GM18499 (cell line): ENCODE results near the gene C17orf100.
"Not testable (repeated sequence)": the region's sequence is repeated elsewhere in the genome, so short reads cannot be mapped to it uniquely, and the experiment has no call there.

Experiments
- ATAC-seq: cut with Tn5 transposase; IDR thresholded peaks from one replicate; pipeline ENCODE4 v1.9.1; 2021; ENCODE audit warnings: moderate number of reproducible peaks; ENCODE audit not compliant: insufficient read depth, unreplicated experiment

Gene C17orf100

GRCh38 chr17:6686026-6686425 lies 34.5 kb downstream of the C17orf100 start:
- ATAC-seq, result no peak

DNA sequence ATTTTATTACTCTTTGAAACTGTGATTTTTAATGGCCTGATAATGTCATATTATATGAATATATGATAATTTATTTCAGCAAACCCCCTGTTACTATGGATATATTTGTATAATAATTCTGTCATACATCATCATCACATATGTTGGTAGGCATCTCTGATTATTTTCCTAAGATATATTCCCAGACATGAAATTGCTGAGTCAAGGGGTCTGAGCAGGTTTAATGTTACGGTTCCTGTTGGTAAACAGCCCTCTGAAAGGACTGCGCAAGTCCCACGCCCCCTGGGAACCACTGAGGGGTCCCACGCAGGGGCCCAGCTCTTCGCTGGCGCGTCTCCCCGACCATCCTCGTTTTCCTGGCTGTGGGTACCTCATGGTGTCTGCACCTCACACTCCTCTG lies 37.4 kb downstream of the C17orf100 start:
- no peak for ATAC-seq

DNA sequence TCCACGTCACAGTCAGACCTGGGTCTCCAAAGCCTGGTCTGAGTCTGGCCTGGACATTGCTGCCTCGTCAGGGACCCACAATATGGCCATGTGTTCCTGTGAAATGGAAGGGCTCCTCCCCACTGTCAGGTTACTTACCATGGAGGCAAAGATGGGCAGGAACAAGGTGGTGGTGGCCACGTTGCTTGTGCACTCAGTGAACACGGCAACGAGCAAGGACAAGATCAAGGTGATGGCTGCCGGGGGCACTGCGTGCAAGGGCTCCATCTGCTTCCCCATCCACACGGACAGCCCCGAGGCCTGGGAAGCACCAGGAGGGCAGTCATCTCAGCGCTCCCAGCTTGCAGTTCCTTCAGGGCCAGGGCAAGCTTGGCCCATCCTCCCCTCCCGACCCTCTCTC lies 39.1 kb downstream of the C17orf100 start:
- ATAC-seq, result no peak

GRCh38 chr17:6691546-6691945 lies 40.0 kb downstream of the C17orf100 start:
- ATAC-seq, result no peak

DNA sequence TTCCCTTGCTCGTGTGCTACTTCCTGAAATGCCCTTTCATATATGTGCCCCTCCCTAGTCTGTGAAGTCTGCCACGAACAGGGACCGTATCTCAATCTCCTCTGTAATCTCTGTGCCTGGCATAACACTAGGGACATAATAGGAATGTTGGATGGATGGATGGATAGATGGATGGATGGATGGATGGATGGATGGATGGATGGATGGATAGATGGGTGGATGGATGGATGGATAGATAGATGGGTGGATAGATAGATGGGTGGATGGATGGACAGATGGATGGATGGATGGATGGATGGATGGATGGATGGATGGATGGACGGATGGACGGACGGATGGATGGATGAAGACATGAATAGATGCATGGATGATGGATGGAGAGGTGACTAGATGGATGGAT lies 40.4 kb downstream of the C17orf100 start:
- not testable (repeated sequence) for ATAC-seq

GRCh38 chr17:6695051-6695450 lies 43.5 kb downstream of the C17orf100 start:
- ATAC-seq, result no peak

DNA sequence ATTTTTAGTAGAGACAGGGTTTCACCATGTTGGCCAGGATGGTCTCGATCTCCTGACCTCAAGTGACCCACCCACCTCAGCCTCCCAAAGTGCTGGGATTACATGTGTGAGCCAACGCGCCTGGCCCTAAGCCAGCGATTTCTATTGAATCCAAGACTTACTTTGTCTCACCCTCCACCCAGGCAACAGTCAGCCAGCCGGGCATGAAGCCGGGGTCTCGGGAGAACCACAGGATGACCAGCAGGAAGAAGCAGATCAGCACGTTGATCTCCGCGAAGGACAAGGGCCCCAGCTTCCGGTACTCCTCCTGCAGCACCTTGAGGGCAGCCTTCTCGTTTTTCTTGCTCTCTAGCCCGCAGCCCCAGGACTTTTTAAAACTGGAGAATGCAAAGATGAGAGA lies 44.0 kb downstream of the C17orf100 start:
- no peak for ATAC-seq

DNA sequence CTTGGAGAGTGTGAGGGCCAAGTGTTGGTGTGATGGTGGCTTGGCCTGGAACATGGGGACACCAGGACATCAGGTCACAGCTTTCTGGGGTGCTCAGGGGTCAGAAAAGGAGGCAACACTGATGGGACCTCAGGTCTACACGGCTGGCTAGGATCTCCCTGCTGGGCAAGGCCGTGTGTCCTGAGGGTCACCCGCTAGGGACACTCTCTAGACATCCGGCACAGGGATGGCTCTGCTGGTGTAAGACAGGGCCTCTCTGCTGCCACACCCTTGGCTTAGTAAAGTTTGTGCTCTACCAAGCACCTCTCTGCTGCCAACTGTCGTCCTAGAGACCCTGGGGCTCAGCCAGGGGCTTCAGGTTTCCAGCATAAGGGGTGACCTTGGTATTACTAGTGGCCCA lies 45.3 kb downstream of the C17orf100 start:
- ATAC-seq, result no peak

DNA sequence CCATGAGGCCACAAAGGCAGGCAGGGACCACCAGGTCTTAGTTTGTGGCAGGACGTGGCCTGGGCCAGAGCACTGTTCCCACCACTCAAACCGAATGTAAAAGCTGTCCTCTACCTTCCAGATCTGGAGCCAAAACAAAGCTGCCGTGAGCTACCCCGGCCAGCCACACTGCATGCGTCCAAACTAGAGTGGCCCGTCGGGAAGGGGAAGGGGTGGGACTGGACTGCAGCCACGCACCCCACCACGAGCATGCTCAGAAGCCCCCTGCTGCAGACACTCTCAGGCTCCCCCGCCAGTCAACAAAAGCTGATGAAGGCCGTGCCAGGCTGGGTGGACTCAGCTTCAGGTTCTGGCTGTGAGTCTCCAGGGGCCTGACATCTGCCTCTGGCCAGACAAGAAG lies 46.4 kb downstream of the C17orf100 start:
- no peak for ATAC-seq

GRCh38 chr17:6699997-6700947 lies 48.7 kb downstream of the C17orf100 start:
- no peak for ATAC-seq

- ATAC-seq, result no peak
Observed at GRCh38 chr17:6700948-6701307, 49.4 kb downstream of the C17orf100 start.

- no peak for ATAC-seq
Observed at GRCh38 chr17:6701719-6702118, 50.2 kb downstream of the C17orf100 start.

DNA sequence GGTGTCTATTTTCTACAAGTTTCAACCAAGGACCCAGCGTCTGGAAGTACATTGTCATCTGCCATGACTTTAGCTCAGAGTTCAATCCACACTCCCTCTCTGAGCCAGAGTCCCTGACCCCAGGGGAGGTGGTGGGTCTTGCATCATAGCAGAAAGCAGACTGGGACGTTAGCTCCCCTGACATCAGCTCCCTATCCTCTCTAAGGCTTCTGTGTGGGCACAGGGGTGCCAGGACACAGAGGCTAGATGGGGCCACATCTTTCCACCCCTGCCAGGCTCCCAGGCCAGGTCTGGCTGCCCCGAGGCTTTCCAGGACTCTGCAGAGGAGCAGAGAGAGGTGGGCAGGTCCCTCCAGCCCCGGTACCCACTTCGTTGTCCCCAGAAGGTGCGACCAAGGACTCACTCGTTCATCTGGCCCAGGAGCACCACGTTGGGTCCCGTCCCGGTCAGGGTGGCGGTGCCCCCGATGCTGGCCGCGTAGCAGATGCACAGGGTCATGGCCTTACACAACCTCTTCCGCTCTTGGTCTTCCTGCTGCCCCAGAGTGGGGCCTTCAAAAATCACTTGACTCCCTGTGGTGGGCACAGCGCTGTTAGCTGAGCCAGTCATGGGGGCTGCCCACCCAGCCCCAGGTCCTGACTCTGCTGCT lies 51.1 kb downstream of the C17orf100 start:
- no peak for ATAC-seq
